Neural cell (in vitro differentiated cells): ENCODE data around the gene EXOC1L. TPM values are rescaled to one million over a fixed set of nuclear protein-coding genes. Genes with fewer than 3 reads are reported as not detected.

Source experiments
- H2AFZ ChIP-seq: fragments of 200-600, 300-800 bp; sonication (generic), shearing (Covaris generic); 2 replicates; pipeline ENCODE4 v1.6.0; 2014; ENCODE audit warnings: low read depth, mild to moderate bottlenecking, antibody characterized with exemption, low read length, moderate library complexity
- H3F3A ChIP-seq: fragments of 200-600 bp; shearing (Covaris generic); 2 replicates; pipeline ENCODE4 v1.6.1; 2016; ENCODE audit warnings: mild to moderate bottlenecking, moderate library complexity, mixed read lengths, antibody characterized with exemption, low read length; ENCODE audit not compliant: insufficient read depth, poor library complexity, severe bottlenecking
- H3K27ac ChIP-seq: fragments of 200-600, 300-800 bp; sonication (generic), shearing (Covaris generic); 2 replicates; pipeline ENCODE4 v1.5.1; 2014; ENCODE audit warnings: mild to moderate bottlenecking, low read length, moderate library complexity
- H3K27me3 ChIP-seq: fragments of 300-800, 200-600 bp; sonication (generic), shearing (Covaris generic); 2 replicates; pipeline ENCODE4 v1.6.0; 2014; ENCODE audit warnings: mild to moderate bottlenecking, low read depth, low read length, moderate library complexity; ENCODE audit not compliant: insufficient read depth
- H3K36me3 ChIP-seq: fragments of 300-800, 200-600 bp; sonication (generic), shearing (Covaris generic); 2 replicates; pipeline ENCODE4 v1.5.1; 2014; ENCODE audit warnings: mild to moderate bottlenecking, antibody characterized with exemption, low read length, moderate library complexity; ENCODE audit not compliant: insufficient read depth
- H3K4me2 ChIP-seq: fragments of 300-800, 200-600 bp; sonication (generic), shearing (Covaris generic); 2 replicates; pipeline ENCODE4 v1.6.0; 2014; ENCODE audit warnings: mild to moderate bottlenecking, low read length
- H3K4me3 ChIP-seq: fragments of 300-800, 200-600 bp; sonication (generic), shearing (Covaris generic); 2 replicates; pipeline ENCODE4 v1.5.1; 2014; ENCODE audit warnings: mild to moderate bottlenecking, low read length, moderate library complexity
- H3K79me2 ChIP-seq: fragments of 200-600 bp; shearing (Covaris generic); replicated peaks from 2 replicates; pipeline ENCODE4 v1.6.0; 2014; ENCODE audit warnings: mild to moderate bottlenecking, low read length, moderate library complexity; ENCODE audit not compliant: insufficient read depth
- H3K9ac ChIP-seq: fragments of 300-800, 200-600 bp; sonication (generic), shearing (Covaris generic); 2 replicates; pipeline ENCODE4 v1.6.1; 2016; ENCODE audit warnings: mild to moderate bottlenecking, low read length, mixed read lengths
- H3K9me2 ChIP-seq: fragments of 200-600 bp; shearing (Covaris generic); 2 replicates; pipeline ENCODE4 v1.6.1; 2016; ENCODE audit warnings: mild to moderate bottlenecking, low read length, mixed read lengths; ENCODE audit not compliant: insufficient read depth
- H3K9me3 ChIP-seq: fragments of 200-600, 300-800 bp; sonication (generic), shearing (Covaris generic); 2 replicates; pipeline ENCODE4 v1.6.1; 2016; ENCODE audit warnings: mild to moderate bottlenecking, mixed run types, low read length, moderate library complexity, mixed read lengths
- H4K20me1 ChIP-seq: fragments of 200-600 bp; shearing (Covaris generic); 2 replicates; pipeline ENCODE4 v1.6.1; 2016; ENCODE audit warnings: mild to moderate bottlenecking, mixed run types; ENCODE audit not compliant: insufficient read depth
- EP300 ChIP-seq: fragments of 450-650 bp; conservative IDR thresholded peaks from 2 replicates; pipeline ENCODE4 v1.6.1; 2014; ENCODE audit warnings: antibody characterized with exemption, mild to moderate bottlenecking, moderate library complexity; ENCODE audit not compliant: poor library complexity, severe bottlenecking
- EZH2 ChIP-seq: fragments of 200-600, 300-800 bp; shearing (Covaris generic), sonication (generic); IDR thresholded peaks from 2 replicates; pipeline ENCODE4 v1.6.1; 2014; ENCODE audit warnings: antibody characterized with exemption, low read length, borderline replicate concordance, mild to moderate bottlenecking; ENCODE audit not compliant: insufficient read depth, poor library complexity, severe bottlenecking
- MXI1 ChIP-seq: fragments of 450-650 bp; conservative IDR thresholded peaks from 2 replicates; pipeline ENCODE4 v1.6.1; 2014; ENCODE audit warnings: antibody characterized with exemption, mild to moderate bottlenecking; ENCODE audit not compliant: poor library complexity, severe bottlenecking
- POLR2AphosphoS5 ChIP-seq: IDR thresholded peaks from 2 replicates; pipeline ENCODE4 v1.6.1; 2012
- RAD21 ChIP-seq: fragments of 450-650 bp; conservative IDR thresholded peaks from 2 replicates; pipeline ENCODE4 v1.6.1; 2014; ENCODE audit warnings: antibody characterized with exemption, mild to moderate bottlenecking, moderate library complexity
- SMC3 ChIP-seq: fragments of 450-650 bp; conservative IDR thresholded peaks from 2 replicates; pipeline ENCODE4 v1.6.1; 2014; ENCODE audit warnings: antibody characterized with exemption, mild to moderate bottlenecking, moderate library complexity; ENCODE audit not compliant: poor library complexity
- TAF1 ChIP-seq: IDR thresholded peaks from 2 replicates; pipeline ENCODE4 v1.6.1; 2012; ENCODE audit warnings: low read depth
- polyA plus RNA-seq: library from polyadenylated mRNA; depleted of rRNA; stranded (reverse); fragments of >200 nt; gene quantifications from 2 replicates; pipeline ENCODE4 v1.2.3, GENCODE V29; 2014
- TF ChIP-seq, protein P1 (sequence below): IDR thresholded peaks from 2 replicates; pipeline ENCODE4 v1.6.1; 2012; ENCODE audit warnings: borderline replicate concordance
- TF ChIP-seq, protein P2 (sequence below): fragments of 450-650 bp; IDR thresholded peaks from 2 replicates; pipeline ENCODE4 v1.5.1; 2014; ENCODE audit warnings: antibody characterized with exemption, mild to moderate bottlenecking, moderate library complexity; ENCODE audit not compliant: poor library complexity, severe bottlenecking

EXOC1L gene
- polyA plus RNA-seq, 1 donor from 2014 or later = not detected

DNA sequence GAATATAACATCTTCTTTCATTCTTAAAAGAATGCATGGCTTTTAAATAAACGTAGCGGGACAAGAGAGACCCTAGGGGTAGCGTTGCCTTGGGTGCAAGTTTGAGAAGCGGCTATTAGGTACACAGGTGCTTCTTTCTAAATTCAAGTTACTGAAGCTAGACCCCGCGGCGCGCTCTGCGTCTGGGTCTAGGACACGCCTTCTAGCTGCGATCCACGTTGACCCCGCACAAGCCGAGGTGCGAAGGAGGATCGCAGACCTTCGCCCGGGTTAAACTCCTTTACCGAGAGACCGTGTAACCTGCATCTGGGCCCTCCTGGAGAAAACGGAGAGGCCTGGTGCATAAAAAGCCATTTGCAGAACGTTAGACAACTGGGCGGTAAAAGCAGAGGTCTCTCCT is 25.5 kb upstream of the EXOC1L start:
- no peak overlapping the region for H2AFZ ChIP-seq
- H3K4me3 ChIP-seq = no peak overlapping the region
- no peaks in the 10 kb centered on the region for H4K20me1 ChIP-seq
- no peaks in the 10 kb centered on the region for H3K79me2 ChIP-seq
- no peaks in the 10 kb centered on the region for H3K27me3 ChIP-seq
- H3F3A ChIP-seq = no peaks in the 10 kb centered on the region
- H3K9me3 ChIP-seq = no peaks in the 10 kb centered on the region
- TF ChIP-seq POLR2AphosphoS5 = no peak
- TF ChIP-seq SMC3 = no peak
- TF ChIP-seq EZH2 = no peak
- TF ChIP-seq, protein P1, sequence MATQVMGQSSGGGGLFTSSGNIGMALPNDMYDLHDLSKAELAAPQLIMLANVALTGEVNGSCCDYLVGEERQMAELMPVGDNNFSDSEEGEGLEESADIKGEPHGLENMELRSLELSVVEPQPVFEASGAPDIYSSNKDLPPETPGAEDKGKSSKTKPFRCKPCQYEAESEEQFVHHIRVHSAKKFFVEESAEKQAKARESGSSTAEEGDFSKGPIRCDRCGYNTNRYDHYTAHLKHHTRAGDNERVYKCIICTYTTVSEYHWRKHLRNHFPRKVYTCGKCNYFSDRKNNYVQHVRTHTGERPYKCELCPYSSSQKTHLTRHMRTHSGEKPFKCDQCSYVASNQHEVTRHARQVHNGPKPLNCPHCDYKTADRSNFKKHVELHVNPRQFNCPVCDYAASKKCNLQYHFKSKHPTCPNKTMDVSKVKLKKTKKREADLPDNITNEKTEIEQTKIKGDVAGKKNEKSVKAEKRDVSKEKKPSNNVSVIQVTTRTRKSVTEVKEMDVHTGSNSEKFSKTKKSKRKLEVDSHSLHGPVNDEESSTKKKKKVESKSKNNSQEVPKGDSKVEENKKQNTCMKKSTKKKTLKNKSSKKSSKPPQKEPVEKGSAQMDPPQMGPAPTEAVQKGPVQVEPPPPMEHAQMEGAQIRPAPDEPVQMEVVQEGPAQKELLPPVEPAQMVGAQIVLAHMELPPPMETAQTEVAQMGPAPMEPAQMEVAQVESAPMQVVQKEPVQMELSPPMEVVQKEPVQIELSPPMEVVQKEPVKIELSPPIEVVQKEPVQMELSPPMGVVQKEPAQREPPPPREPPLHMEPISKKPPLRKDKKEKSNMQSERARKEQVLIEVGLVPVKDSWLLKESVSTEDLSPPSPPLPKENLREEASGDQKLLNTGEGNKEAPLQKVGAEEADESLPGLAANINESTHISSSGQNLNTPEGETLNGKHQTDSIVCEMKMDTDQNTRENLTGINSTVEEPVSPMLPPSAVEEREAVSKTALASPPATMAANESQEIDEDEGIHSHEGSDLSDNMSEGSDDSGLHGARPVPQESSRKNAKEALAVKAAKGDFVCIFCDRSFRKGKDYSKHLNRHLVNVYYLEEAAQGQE = no peak
- TF ChIP-seq, protein P2, sequence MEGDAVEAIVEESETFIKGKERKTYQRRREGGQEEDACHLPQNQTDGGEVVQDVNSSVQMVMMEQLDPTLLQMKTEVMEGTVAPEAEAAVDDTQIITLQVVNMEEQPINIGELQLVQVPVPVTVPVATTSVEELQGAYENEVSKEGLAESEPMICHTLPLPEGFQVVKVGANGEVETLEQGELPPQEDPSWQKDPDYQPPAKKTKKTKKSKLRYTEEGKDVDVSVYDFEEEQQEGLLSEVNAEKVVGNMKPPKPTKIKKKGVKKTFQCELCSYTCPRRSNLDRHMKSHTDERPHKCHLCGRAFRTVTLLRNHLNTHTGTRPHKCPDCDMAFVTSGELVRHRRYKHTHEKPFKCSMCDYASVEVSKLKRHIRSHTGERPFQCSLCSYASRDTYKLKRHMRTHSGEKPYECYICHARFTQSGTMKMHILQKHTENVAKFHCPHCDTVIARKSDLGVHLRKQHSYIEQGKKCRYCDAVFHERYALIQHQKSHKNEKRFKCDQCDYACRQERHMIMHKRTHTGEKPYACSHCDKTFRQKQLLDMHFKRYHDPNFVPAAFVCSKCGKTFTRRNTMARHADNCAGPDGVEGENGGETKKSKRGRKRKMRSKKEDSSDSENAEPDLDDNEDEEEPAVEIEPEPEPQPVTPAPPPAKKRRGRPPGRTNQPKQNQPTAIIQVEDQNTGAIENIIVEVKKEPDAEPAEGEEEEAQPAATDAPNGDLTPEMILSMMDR = no peak
- H3K27ac ChIP-seq = no peak overlapping the region
- H3K36me3 ChIP-seq = no peaks in the 10 kb centered on the region
- no peak overlapping the region for H3K4me2 ChIP-seq
- no peak overlapping the region for H3K9ac ChIP-seq
- no peaks in the 10 kb centered on the region for H3K9me2 ChIP-seq

DNA sequence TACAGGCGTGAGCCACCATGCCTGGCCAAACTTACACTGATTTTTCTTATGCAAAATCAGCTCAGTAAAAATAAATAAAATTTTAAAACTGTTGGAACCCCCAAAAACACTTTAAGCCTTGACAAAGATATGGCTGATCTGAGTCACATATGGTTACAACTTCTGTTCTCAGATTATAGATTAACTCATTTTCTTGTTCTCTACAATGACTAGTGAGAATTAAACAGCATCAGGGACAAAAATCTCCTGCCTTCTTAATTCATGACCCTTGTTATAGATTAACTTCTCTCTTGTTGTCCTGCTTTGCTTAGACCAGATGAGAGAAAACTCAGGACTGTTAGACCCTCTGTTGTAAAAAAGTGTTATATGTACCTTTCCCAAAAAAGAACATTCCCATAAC is 24.2 kb upstream of the EXOC1L start:
- no peaks in the 10 kb centered on the region for H4K20me1 ChIP-seq
- H3K9ac ChIP-seq = no peak overlapping the region
- no peaks in the 10 kb centered on the region for H3K79me2 ChIP-seq
- no peaks in the 10 kb centered on the region for H3K9me2 ChIP-seq
- H3K9me3 ChIP-seq = no peaks in the 10 kb centered on the region
- TF ChIP-seq SMC3 = no peak
- no peak for TF ChIP-seq EP300
- TF ChIP-seq TAF1 = no peak
- TF ChIP-seq MXI1 = no peak
- TF ChIP-seq, protein P1 = no peak
- no peak for TF ChIP-seq EZH2
- no peak for TF ChIP-seq RAD21
- no peak for TF ChIP-seq POLR2AphosphoS5
- TF ChIP-seq, protein P2 = no peak
- H3K4me2 ChIP-seq = no peak overlapping the region
- no peaks in the 10 kb centered on the region for H3K36me3 ChIP-seq
- H3K4me3 ChIP-seq = no peak overlapping the region
- H3K27me3 ChIP-seq = no peaks in the 10 kb centered on the region
- H2AFZ ChIP-seq = no peak overlapping the region
- no peak overlapping the region for H3K27ac ChIP-seq
- no peaks in the 10 kb centered on the region for H3F3A ChIP-seq
